Epithelial cell of prostate (primary cell): ENCODE measurements around the gene RBBP5.

Experiments used
- DNase-seq: peaks from one replicate; pipeline ENCODE4 v3.0.0-alpha.2; 2011; ENCODE audit warnings: low read depth, low spot score
- H3K27ac ChIP-seq: fragments of 450-650 bp; 2 replicates; pipeline ENCODE4 v1.5.1; 2017; ENCODE audit warnings: mild to moderate bottlenecking

The RBBP5 gene

DNA sequence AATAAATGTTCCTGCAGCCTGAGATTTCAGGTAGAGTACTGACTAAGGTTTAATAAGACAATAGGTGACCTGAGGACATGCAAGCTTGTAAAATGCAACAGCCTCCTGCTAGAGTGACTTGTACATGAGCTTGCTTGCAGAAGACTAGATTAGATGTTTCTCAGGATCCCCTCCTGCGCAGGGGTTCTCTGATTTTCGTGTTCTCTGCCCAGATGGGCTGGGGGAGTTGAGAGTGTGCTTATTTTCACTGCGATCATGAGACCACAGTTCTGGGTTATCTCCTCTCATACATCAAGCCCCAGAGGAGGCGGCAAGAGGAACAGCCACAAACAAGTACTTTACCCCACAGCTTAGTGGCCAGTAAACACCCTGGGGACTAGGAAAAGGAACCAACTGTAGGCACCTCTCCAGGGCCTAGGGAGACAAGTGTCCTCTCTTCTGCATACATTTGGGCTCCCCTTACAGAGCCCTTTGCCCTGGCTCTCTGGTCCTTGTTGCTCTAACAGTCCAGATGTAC lies 45.5 kb downstream of the RBBP5 start:
- no peak for DNase-seq
- H3K27ac ChIP-seq: no peak overlapping the region

DNA sequence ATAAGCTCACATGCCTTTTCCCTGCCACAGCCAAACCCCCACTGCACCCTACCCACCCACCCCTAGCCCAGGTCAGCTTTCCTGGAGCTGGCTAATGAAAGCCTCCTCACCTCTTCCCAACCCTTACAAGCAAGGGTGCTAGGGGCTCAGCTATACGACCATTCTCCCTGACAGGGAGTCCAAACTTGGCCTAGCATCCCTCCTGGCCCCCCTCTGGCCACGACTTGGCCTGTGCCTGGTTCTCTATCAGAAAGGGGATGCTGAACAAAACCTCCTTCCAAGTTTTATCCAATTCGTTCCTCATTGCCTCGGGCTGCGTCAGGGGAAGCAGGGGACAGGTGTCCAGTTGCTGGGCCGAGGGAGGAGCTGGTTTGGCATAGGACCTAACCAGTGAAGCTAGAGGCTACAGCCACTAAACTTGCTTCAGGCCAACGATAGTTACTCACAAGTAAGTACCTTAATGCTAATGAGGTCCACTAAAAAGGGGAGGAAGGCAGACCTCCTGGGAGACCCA lies 46.1 kb downstream of the RBBP5 start:
- DNase-seq: no peak

DNA sequence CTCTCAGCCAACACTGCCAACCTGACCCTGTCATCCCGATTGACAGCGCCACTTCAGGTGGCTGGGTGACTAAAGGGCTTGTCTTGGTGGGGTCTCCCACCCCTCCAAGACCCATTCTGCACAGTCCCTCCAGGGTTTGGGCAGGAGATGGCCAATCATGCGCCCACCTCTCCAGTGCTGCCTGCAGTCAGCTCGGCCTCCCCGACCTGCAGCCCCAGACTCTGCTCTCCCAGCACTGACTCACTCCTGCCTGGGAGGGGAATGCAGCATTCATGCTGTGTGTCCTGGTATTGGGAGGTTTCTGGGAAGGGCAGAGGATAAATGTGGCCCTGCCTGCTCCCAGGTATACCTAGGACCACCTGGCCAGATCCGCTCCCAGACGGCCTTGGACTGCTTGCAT lies 47.3 kb downstream of the RBBP5 start:
- peak overlapping the region; percentile 64 for H3K27ac ChIP-seq
- DNase-seq: no peak

More for the DNA sequence above, 46.1 kb downstream of the RBBP5 start:
- no peak overlapping the region for H3K27ac ChIP-seq

GRCh38 chr1:205074084-205074483 lies 47.7 kb downstream of the RBBP5 start:
- DNase-seq: no peak
- peak overlapping the region; percentile 64 for H3K27ac ChIP-seq

GRCh38 chr1:205073511-205073910 lies 48.3 kb downstream of the RBBP5 start:
- DNase-seq: peak; percentile 18
- H3K27ac ChIP-seq: peak overlapping the region; percentile 64

DNA sequence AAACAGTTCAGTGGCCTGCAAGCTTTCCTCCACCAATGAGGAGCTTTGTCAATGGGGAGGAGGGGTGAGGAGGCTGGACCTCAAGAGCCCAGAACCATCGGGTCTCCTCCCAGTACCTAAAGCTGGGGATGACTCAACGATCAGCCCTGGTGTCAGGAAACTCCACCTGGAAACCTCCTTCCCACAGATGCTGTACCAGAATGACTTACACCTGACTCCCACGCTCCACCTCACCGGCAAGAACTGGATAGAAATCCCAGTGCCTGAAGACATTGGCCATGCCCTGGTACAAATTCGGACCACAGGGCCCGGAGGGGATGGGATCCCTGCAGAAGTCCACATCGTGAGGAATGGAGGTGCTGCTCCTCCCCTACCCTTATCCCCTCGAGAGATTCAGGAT lies 48.9 kb downstream of the RBBP5 start:
- peak; percentile 27 for DNase-seq
- H3K27ac ChIP-seq: peak overlapping the region; percentile 64

GRCh38 chr1:205072286-205072685 lies 49.5 kb downstream of the RBBP5 start:
- no peak for DNase-seq
- peak overlapping the region; percentile 64 for H3K27ac ChIP-seq

GRCh38 chr1:205071801-205072200 lies 50.0 kb downstream of the RBBP5 start:
- no peak for DNase-seq
- H3K27ac ChIP-seq: no peak overlapping the region

DNA sequence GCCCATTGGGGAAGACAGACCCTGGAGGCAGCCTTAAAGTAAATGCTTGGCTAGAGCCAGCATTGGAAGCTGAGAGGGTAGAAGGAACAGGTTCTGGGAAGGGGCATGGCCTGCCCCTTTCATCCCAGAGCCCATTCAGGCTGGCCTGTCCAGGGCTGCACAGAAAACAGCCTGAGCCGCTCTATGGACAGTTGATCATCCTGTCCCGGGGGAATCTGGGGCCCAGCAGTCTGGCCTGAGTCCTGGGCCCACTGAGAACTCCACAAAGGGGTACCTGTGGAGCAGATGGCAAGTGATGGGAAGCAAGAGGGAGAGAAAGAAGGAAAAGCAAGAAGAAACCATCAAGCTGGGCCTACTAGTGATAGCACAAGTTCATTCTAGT lies 50.8 kb downstream of the RBBP5 start:
- DNase-seq: no peak
- no peak overlapping the region for H3K27ac ChIP-seq

GRCh38 chr1:205069371-205070125 lies 52.2 kb downstream of the RBBP5 start:
- DNase-seq: no peak
- H3K27ac ChIP-seq: no peak overlapping the region

DNA sequence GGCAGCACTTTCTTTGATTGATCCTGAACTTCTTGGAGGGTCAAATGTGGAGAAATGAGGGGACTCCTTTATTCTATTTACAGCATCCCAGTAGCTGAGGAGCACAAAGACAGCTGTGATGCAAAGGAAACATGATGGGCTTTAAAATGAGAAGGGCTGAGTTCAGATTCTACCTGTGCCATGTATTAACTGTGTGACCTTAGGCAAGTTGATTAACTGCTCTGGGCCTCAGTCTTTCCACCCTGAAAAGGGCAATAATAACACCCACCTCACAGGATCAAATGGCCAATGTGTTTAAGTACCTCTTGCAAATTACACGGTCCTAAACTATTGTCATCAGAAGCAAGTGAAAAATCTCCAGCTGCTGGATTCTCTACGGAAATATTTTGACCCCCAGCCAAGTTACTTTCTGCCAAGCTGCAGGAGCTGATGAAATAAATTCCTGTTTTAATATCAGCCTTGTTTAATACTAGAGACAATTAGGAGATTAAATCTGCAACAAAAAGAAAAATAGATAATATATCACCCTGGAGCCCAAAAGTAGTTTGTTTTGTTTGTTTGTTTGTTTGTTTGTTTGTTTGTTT lies 53.2 kb downstream of the RBBP5 start:
- H3K27ac ChIP-seq: no peak overlapping the region
- no peak for DNase-seq

DNA sequence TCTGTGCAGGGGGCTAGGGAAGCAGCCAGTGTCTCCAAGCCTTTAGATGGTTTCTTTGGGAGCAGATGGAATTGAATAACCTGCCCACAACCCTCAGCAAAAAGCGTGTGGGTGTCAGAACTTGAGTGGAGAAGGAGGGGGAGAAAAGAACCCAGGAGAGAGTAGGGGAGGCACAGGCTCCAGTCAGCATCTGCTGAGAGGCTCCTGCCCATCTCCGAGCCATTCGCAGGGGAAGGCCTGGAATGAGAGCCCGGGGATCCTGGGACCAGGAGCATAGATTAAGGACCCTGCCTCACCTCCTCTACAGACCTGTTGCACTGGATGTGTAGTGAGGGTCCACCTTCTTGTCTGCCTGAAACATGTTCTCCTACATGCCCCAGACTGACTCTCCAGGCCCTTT lies 53.8 kb downstream of the RBBP5 start:
- H3K27ac ChIP-seq: no peak overlapping the region
- DNase-seq: no peak

DNA sequence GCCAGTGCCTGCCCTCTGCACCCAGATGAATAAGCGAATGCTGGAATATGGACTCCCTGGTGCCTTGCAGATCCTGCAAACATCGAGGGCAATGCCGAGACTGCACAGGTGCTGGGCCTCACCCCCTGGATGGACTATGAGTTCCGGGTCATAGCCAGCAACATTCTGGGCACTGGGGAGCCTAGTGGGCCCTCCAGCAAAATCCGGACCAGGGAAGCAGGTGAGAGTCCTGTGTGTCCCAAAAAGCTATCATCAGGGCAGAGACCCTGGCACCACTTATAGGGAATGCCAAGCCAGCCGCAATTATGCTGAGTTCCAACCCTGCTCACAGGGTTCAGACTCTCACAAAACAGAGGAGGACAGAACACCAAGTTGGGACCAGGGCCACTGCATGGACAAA lies 54.7 kb downstream of the RBBP5 start:
- H3K27ac ChIP-seq: no peak overlapping the region
- no peak for DNase-seq

DNA sequence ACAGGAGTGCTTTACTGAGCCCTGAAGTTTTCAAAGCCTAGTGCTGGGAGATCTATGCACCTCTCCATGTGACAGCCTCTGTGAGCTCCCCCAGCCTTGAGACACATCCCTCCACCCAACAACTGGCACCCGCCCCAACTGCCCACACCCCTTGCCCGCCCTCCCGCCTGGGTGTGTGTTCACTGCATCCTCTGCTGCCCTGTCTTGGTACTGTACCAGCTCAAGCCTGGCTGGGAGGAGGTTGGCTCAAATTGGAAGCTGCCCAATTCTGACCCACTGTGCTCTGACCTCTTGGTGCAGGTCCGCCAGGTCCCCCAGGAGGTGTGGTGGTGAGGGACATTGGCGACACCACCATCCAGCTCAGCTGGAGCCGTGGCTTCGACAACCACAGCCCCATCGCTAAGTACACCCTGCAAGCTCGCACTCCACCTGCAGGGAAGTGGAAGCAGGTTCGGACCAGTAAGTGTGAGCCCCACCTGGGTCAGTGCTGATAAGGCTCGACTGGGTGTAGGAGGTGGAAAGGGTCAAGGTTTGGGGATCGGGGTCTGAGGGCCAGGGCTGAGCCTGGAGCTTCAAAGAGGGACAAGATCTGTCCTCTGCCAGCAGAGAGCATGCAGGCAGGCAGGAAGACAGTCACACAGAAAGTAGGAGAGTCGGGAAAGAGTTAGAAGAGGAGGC lies 55.5 kb downstream of the RBBP5 start:
- DNase-seq: no peak
- H3K27ac ChIP-seq: no peak overlapping the region

- DNase-seq: no peak
- no peak overlapping the region for H3K27ac ChIP-seq
Measured at GRCh38 chr1:205065666-205066065, 56.1 kb downstream of the RBBP5 start.

- no peak for DNase-seq
- H3K27ac ChIP-seq: no peak overlapping the region
Measured at GRCh38 chr1:205064741-205065316, 56.9 kb downstream of the RBBP5 start.

- no peak for DNase-seq
Measured at GRCh38 chr1:205064301-205064700, 57.5 kb downstream of the RBBP5 start.

DNA sequence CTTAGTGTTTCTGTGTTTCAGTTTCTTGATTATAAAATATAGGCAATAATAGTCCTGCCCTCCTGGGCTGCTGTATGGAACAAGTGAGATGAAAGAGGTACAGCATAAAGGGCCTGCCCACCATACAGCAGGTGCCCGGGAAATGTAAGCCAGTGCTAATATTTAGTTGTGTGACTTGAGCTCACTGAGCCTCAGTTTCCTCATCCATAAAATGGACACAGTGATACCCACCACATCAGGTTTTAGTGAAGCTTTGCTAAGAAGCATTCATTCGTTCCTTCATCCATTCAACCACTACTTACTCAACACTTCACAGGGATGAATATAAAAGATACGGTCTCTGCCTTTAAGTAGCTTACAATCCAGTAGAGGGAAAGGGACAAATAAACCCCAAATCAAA lies 58.9 kb downstream of the RBBP5 start:
- no peak overlapping the region for H3K27ac ChIP-seq
- DNase-seq: no peak

More at GRCh38 chr1:205064301-205064700, 57.5 kb downstream of the RBBP5 start:
- H3K27ac ChIP-seq: no peak overlapping the region

GRCh38 chr1:205062319-205062718 lies 59.5 kb downstream of the RBBP5 start:
- DNase-seq: no peak
- no peak overlapping the region for H3K27ac ChIP-seq

GRCh38 chr1:205061665-205062069 lies 60.1 kb downstream of the RBBP5 start:
- no peak for DNase-seq
- no peak overlapping the region for H3K27ac ChIP-seq

DNA sequence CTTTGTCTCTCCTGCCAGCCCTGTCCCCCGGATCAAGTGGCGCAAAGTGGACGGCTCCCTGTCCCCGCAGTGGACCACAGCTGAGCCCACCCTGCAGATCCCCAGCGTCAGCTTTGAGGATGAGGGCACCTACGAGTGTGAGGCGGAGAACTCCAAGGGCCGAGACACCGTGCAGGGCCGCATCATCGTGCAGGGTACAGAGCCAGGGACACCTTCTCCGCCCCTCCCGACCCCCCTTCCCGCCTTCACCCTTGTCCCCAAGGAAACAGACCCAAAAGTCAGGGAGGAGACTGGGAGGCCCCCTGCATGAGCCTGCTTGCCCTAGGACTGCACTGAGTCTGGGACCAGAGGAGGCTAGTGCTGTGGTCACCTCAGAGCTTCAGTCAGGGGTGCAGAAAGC lies 60.6 kb downstream of the RBBP5 start:
- no peak overlapping the region for H3K27ac ChIP-seq
- no peak for DNase-seq
